Endothelial cell of umbilical vein (primary cell): Measurements from ENCODE around the gene LRRC8B. TPM values are rescaled to one million over a fixed set of nuclear protein-coding genes. Genes with fewer than 3 reads are reported as not detected.

ENCODE experiments used
- BruUV-seq: library from RNA; stranded (reverse); fragments of 400-500 nt; replicated peaks from 2 replicates; lab custom pipeline; 2021; lab: Mats Ljungman, UMichigan
- CTCF ChIA-PET: fragments of 300-600, 350-600 bp; sonication (Branson Sonifier 250); formaldehyde crosslinking; loops from one replicate; lab custom pipeline; 2021; ENCODE audit warnings: antibody characterized with exemption, inconsistent platforms; lab: Charles Lee
- POLR2A ChIA-PET: fragments of 300-600, 350-600 bp; sonication (Branson Sonifier 250); formaldehyde crosslinking; loops from one replicate; lab custom pipeline; 2021; ENCODE audit warnings: antibody characterized with exemption, inconsistent platforms; lab: Charles Lee
- DNase-seq: peaks from one replicate; pipeline ENCODE4 v3.0.0-alpha.2; 2011; ENCODE audit warnings: low read depth, low spot score
- FAIRE-seq: peaks from 2 replicates; lab custom pipeline; 2011; peaks lifted over from hg19 to GRCh38; lab: Jason Lieb, UNC
- H2AFZ ChIP-seq: 2 replicates; pipeline ENCODE4 v1.6.0; 2012; ENCODE audit warnings: low read depth, low read length, control low read depth, inconsistent platforms
- H3K27ac ChIP-seq: 2 replicates; pipeline ENCODE4 v1.5.1; 2011; ENCODE audit warnings: low read depth, mild to moderate bottlenecking, control low read depth, low read length, moderate library complexity; ENCODE audit not compliant: insufficient read depth
- H3K27me3 ChIP-seq, 2 experiments: 2 replicates each; pipeline versions ENCODE4 v1.6.0 to v1.6.1; 2011; ENCODE audit warnings: low read length in 2 of 2, mixed read lengths in 1 of 2; ENCODE audit not compliant: control insufficient read depth in 2 of 2, insufficient read depth in 2 of 2
- H3K36me3 ChIP-seq, 2 experiments: 2 replicates in 1 of 2; 3 replicates in 1 of 2; pipeline ENCODE4 v1.5.1; 2011; ENCODE audit warnings: low read length in 2 of 2, mild to moderate bottlenecking in 1 of 2, moderate library complexity in 1 of 2; ENCODE audit not compliant: control insufficient read depth in 2 of 2, insufficient read depth in 2 of 2; ENCODE audit errors: extremely low read depth in 1 of 2
- H3K4me1 ChIP-seq: 3 replicates; pipeline ENCODE4 v1.5.1; 2011; ENCODE audit warnings: mild to moderate bottlenecking, low read length; ENCODE audit not compliant: control insufficient read depth, insufficient read depth; ENCODE audit errors: extremely low read depth
- H3K4me2 ChIP-seq: 2 replicates; pipeline ENCODE4 v1.6.1; 2011; ENCODE audit warnings: low read length, control low read depth, mixed read lengths; ENCODE audit not compliant: insufficient read depth
- H3K4me3 ChIP-seq, 3 experiments: fragments of 200-600 bp in 1 of 3; sonication (generic), shearing (Covaris generic) in 1 of 3; replicated peaks in 1 of 3; 2 replicates each; pipeline ENCODE4 v1.5.1; 2011 to 2016; ENCODE audit warnings: control low read depth in 3 of 3, low read length in 3 of 3, mild to moderate bottlenecking in 2 of 3, inconsistent platforms in 1 of 3, low read depth in 1 of 3, moderate library complexity in 1 of 3; ENCODE audit not compliant: insufficient read depth in 1 of 3
- H3K79me2 ChIP-seq: 2 replicates; pipeline ENCODE4 v1.6.0; 2012; ENCODE audit warnings: low read length, inconsistent platforms; ENCODE audit not compliant: control insufficient read depth, insufficient read depth
- H3K9ac ChIP-seq: replicated peaks from 2 replicates; pipeline ENCODE3; 2011; ENCODE audit warnings: low read length, control low read depth; ENCODE audit not compliant: insufficient read depth; ENCODE audit errors: extremely low read depth
- H3K9me1 ChIP-seq: replicated peaks from 3 replicates; pipeline ENCODE4 v1.6.0; 2011; ENCODE audit warnings: mild to moderate bottlenecking, low read length; ENCODE audit not compliant: control insufficient read depth, insufficient read depth; ENCODE audit errors: extremely low read depth
- H3K9me3 ChIP-seq: replicated peaks from 2 replicates; pipeline ENCODE4 v1.5.1; 2012; ENCODE audit warnings: low read length, inconsistent platforms; ENCODE audit not compliant: control insufficient read depth, insufficient read depth
- H4K20me1 ChIP-seq: replicated peaks from 2 replicates; pipeline ENCODE3; 2011; ENCODE audit warnings: mild to moderate bottlenecking, low read length; ENCODE audit not compliant: control insufficient read depth, insufficient read depth; ENCODE audit errors: extremely low read depth
- CTCF ChIP-seq, 2 donors: IDR thresholded peaks; 1 replicate in 1 of 2; 2 replicates in 1 of 2; pipeline ENCODE4 v1.5.1; 2011; ENCODE audit warnings: low read length in 2 of 2, mild to moderate bottlenecking in 2 of 2, moderate library complexity in 2 of 2, control low read depth in 1 of 2, inconsistent platforms in 1 of 2, low read depth in 1 of 2; ENCODE audit not compliant: insufficient read depth in 1 of 2; ENCODE audit errors: extremely low read depth in 1 of 2
- EZH2 ChIP-seq: IDR thresholded peaks from 2 replicates; pipeline ENCODE4 v1.6.1; 2012; ENCODE audit warnings: borderline replicate concordance, low read depth, mild to moderate bottlenecking, moderate library complexity, low read length, inconsistent platforms; ENCODE audit not compliant: severe bottlenecking
- FOS ChIP-seq: IDR thresholded peaks from 2 replicates; pipeline ENCODE4 v1.6.1; 2011; ENCODE audit warnings: mild to moderate bottlenecking, low read length, moderate library complexity, borderline replicate concordance; ENCODE audit not compliant: insufficient read depth
- GATA2 ChIP-seq: IDR thresholded peaks from 2 replicates; pipeline ENCODE4 v1.7.0; 2011; ENCODE audit warnings: low read depth, mild to moderate bottlenecking, moderate library complexity, mixed read lengths, low read length; ENCODE audit not compliant: insufficient read length, insufficient read depth
- JUN ChIP-seq: IDR thresholded peaks from 2 replicates; pipeline ENCODE4 v1.6.1; 2011; ENCODE audit warnings: borderline replicate concordance, low read depth; ENCODE audit not compliant: insufficient read length, insufficient read depth
- MAX ChIP-seq: IDR thresholded peaks from 2 replicates; pipeline ENCODE4 v1.6.1; 2011; ENCODE audit not compliant: insufficient read depth, insufficient read length
- MYC ChIP-seq: IDR thresholded peaks from one replicate; pipeline ENCODE4 v1.6.1; 2011; ENCODE audit warnings: mild to moderate bottlenecking, low read depth, low read length
- POLR2A ChIP-seq: IDR thresholded peaks from 2 replicates; pipeline ENCODE4 v1.6.1; 2012; ENCODE audit warnings: low read depth, mild to moderate bottlenecking, control low read depth, low read length
- POLR2AphosphoS5 ChIP-seq: IDR thresholded peaks from 2 replicates; pipeline ENCODE4 v1.6.1; 2012; ENCODE audit warnings: low read depth, mild to moderate bottlenecking, control low read depth, low read length, moderate library complexity; ENCODE audit not compliant: insufficient read depth
- dilution Hi-C: fragments of 300-500 bp; cut with MboI; formaldehyde crosslinking; loops from one replicate; pipeline ENCODE4 v1.15.0; 2019; ENCODE audit warnings: low sequenced_read_pairs; ENCODE audit not compliant: extremely low pct_ligation_motif_present
- intact Hi-C: fragments of 100-400 bp; cut with micrococcal nuclease; formaldehyde crosslinking; loops from one replicate; pipeline ENCODE4 v1.10.0; 2022
- polyA plus RNA-seq, 4 experiments: library from polyadenylated mRNA; depleted of rRNA in 3 of 4; stranded (reverse) in 3 of 4; unstranded in 1 of 4; fragments of >200 nt; gene quantifications; 2 replicates each; pipeline versions ENCODE4 v1.2.1 to v1.2.3, GENCODE V29; 2011 to 2012; ENCODE audit warnings: missing spikeins in 1 of 4
- total RNA-seq: library from RNA; stranded (reverse); gene quantifications from 2 replicates; pipeline ENCODE4 v1.2.3, GENCODE V29; 2021

The LRRC8B gene
- total and polyA plus RNA-seq, 2 donors (not counting 3 experiments of a cell fraction or from before 2014, with no cell fraction given): 15.2 to 15.8 TPM

- intact Hi-C loops (no loop called here), dilution Hi-C loops (no loop called here)
- no peaks in the 10 kb centered on the region for H3K9me3 ChIP-seq
- peaks cover 8% of the 10 kb centered on the region for H3K4me1 ChIP-seq
- no peak overlapping the region for H3K4me3 ChIP-seq
- no peaks in the 10 kb centered on the region for H3K27me3 ChIP-seq
- no peak overlapping the region for H3K27ac ChIP-seq
- H2AFZ ChIP-seq: no peak overlapping the region
- H3K9me1 ChIP-seq: no peaks in the 10 kb centered on the region
- H3K36me3 ChIP-seq: no peaks in the 10 kb centered on the region
- no peak overlapping the region for H3K4me2 ChIP-seq
- CTCF ChIA-PET: interaction anchor here (0.7 to 3.2 kb wide), 12 partner anchors 8 to 592 kb away, joined by 3 to 10 read pairs (median 3); no protein-coding TSS in a partner anchor
- BruUV-seq: no TSS peak
- H3K9ac ChIP-seq: no peak overlapping the region
- TF ChIP-seq JUN: no peak
- no peak for TF ChIP-seq POLR2AphosphoS5
- POLR2A ChIA-PET: interaction anchor here (0.7 kb wide), 2 partner anchors 13 to 394 kb away, joined by 6 to 7 read pairs; no protein-coding TSS in a partner anchor
- H3K79me2 ChIP-seq: no peaks in the 10 kb centered on the region
- DNase-seq: peak; percentile 48
- no peaks in the 10 kb centered on the region for H4K20me1 ChIP-seq
- peak; percentile 24 for FAIRE-seq
These were observed 64.9 kb downstream of the LRRC8B start for GRCh38 chr1:89589515-89589914.

GRCh38 chr1:89590341-89591080 lies 65.9 kb downstream of the LRRC8B start:
- dilution Hi-C loops (no loop called here), intact Hi-C loops (no loop called here)
- Histone ChIP-seq H3K9me1 (no peaks in the 10 kb centered on the region), H3K4me3 (no peak overlapping the region), H3K9me3 (no peaks in the 10 kb centered on the region), H3K36me3 (no peaks in the 10 kb centered on the region), H3K79me2 (no peaks in the 10 kb centered on the region), H3K27ac (no peak overlapping the region), H3K9ac (no peak overlapping the region), H4K20me1 (no peaks in the 10 kb centered on the region), H2AFZ (no peak overlapping the region), H3K27me3 (no peaks in the 10 kb centered on the region), H3K4me1 (peaks cover 8% of the 10 kb centered on the region), H3K4me2 (no peak overlapping the region)
- no TSS peak for BruUV-seq
- TF ChIP-seq MYC: no peak
- no peak for TF ChIP-seq EZH2
- no peak for TF ChIP-seq MAX
- no peak for TF ChIP-seq POLR2A
- no peak for TF ChIP-seq GATA2
- no peak for TF ChIP-seq FOS
- no peak for TF ChIP-seq JUN
- no peak for TF ChIP-seq CTCF (IDR thresholded peaks at IDR 0.05; ENCODE audit: extremely low read depth in 1 of 2, insufficient read depth in 1 of 2, low read depth in 1 of 2, low read length in 2 of 2)
- no peak for TF ChIP-seq POLR2AphosphoS5
- DNase-seq: no peak
- FAIRE-seq: no peak
- CTCF ChIA-PET: interaction anchor here (0.9 to 3.2 kb wide), 8 partner anchors 8 to 593 kb away, joined by 3 to 10 read pairs (median 3); no protein-coding TSS in a partner anchor
- POLR2A ChIA-PET: no interaction called here
